Skeletal muscle tissue (tissue), 4 donors: ENCODE measurements around the gene DCBLD2. TPM values are rescaled to one million over a fixed set of nuclear protein-coding genes. Genes with fewer than 3 reads are reported as not detected.

Experiments used
- H3K27ac ChIP-seq: one replicate; pipeline ENCODE4 v1.7.0; 2013; ENCODE audit warnings: mild to moderate bottlenecking, low read depth, low read length, inconsistent platforms
- H3K27me3 ChIP-seq, 3 donors: one replicate each; pipeline ENCODE4 v1.7.0; 2013; ENCODE audit warnings: low read length in 3 of 3; ENCODE audit not compliant: control insufficient read depth in 3 of 3, insufficient read depth in 3 of 3
- H3K36me3 ChIP-seq, 3 donors: one replicate each; pipeline ENCODE4 v1.7.0; 2013; ENCODE audit warnings: low read length in 3 of 3; ENCODE audit not compliant: control insufficient read depth in 3 of 3, insufficient read depth in 3 of 3
- H3K4me1 ChIP-seq, 3 donors: one replicate each; pipeline ENCODE4 v1.7.0; 2013; ENCODE audit warnings: low read length in 3 of 3, mild to moderate bottlenecking in 3 of 3; ENCODE audit not compliant: control insufficient read depth in 3 of 3, insufficient read depth in 3 of 3
- H3K4me3 ChIP-seq, 3 donors: one replicate each; pipeline ENCODE4 v1.7.0; 2013; ENCODE audit warnings: low read length in 3 of 3
- H3K9ac ChIP-seq, 3 donors: one replicate each; pipeline ENCODE4 v1.7.0; 2013; ENCODE audit warnings: low read length in 3 of 3, mild to moderate bottlenecking in 3 of 3, moderate library complexity in 2 of 3, low read depth in 1 of 3
- H3K9me3 ChIP-seq, 3 donors: one replicate each; pipeline ENCODE4 v1.7.0; 2013; ENCODE audit warnings: low read length in 3 of 3; ENCODE audit not compliant: control insufficient read depth in 3 of 3
- total RNA-seq: library from RNA; depleted of rRNA; stranded (reverse); fragments of >200 nt; gene quantifications from one replicate; pipeline ENCODE4 v1.2.3, GENCODE V29; 2014
- donor health status: Osteomylitis.

DCBLD2 gene
- total RNA-seq, 1 donor from 2014 or later, result 21.4 TPM

GRCh38 chr3:98776140-98776493 lies 125.4 kb downstream of the DCBLD2 start:
- Histone ChIP-seq H3K4me3 (no peak overlapping the region), H3K36me3 (no peaks in the 10 kb centered on the region), H3K27me3 (no peaks in the 10 kb centered on the region), H3K9me3 (no peaks in the 10 kb centered on the region), H3K9ac (no peak overlapping the region), H3K4me1 (peaks cover 9 to 17% (median 10%) of the 10 kb centered on the region in 3 donors), H3K27ac (no peak overlapping the region)

GRCh38 chr3:98775459-98776139 lies 125.9 kb downstream of the DCBLD2 start:
- H3K27ac ChIP-seq, result no peak overlapping the region
- H3K4me1 ChIP-seq, result peaks cover 9 to 17% (median 10%) of the 10 kb centered on the region in 3 donors
- no peaks in the 10 kb centered on the region for H3K9me3 ChIP-seq
- no peaks in the 10 kb centered on the region for H3K36me3 ChIP-seq
- H3K9ac ChIP-seq, result no peak overlapping the region
- H3K4me3 ChIP-seq, result no peak overlapping the region
- no peaks in the 10 kb centered on the region for H3K27me3 ChIP-seq

GRCh38 chr3:98772022-98772421 lies 129.5 kb downstream of the DCBLD2 start:
- Histone ChIP-seq H3K27ac (no peak overlapping the region), H3K27me3 (no peaks in the 10 kb centered on the region), H3K9ac (no peak overlapping the region), H3K4me1 (peaks cover 0 to 6% (median 0%) of the 10 kb centered on the region in 3 donors), H3K9me3 (no peaks in the 10 kb centered on the region), H3K4me3 (no peak overlapping the region), H3K36me3 (no peaks in the 10 kb centered on the region)

- no peaks in the 10 kb centered on the region for H3K27me3 ChIP-seq
- peaks cover 0 to 13% (median 4%) of the 10 kb centered on the region in 3 donors for H3K4me1 ChIP-seq
- no peaks in the 10 kb centered on the region for H3K36me3 ChIP-seq
- no peak overlapping the region for H3K27ac ChIP-seq
- H3K9ac ChIP-seq, result no peak overlapping the region
- H3K9me3 ChIP-seq, result no peaks in the 10 kb centered on the region
- no peak overlapping the region for H3K4me3 ChIP-seq
Measured at GRCh38 chr3:98770261-98771039, 131.0 kb downstream of the DCBLD2 start.

GRCh38 chr3:98769448-98769847 lies 132.0 kb downstream of the DCBLD2 start:
- no peak overlapping the region for H3K27ac ChIP-seq
- H3K4me1 ChIP-seq, result peaks cover 2 to 16% (median 5%) of the 10 kb centered on the region in 3 donors
- H3K9ac ChIP-seq, result no peak overlapping the region
- no peaks in the 10 kb centered on the region for H3K27me3 ChIP-seq
- no peak overlapping the region for H3K4me3 ChIP-seq
- no peaks in the 10 kb centered on the region for H3K36me3 ChIP-seq
- no peaks in the 10 kb centered on the region for H3K9me3 ChIP-seq

- H3K4me1 ChIP-seq, result peaks cover 3 to 16% (median 5%) of the 10 kb centered on the region in 3 donors
- no peak overlapping the region for H3K9ac ChIP-seq
- no peaks in the 10 kb centered on the region for H3K9me3 ChIP-seq
- no peak overlapping the region for H3K27ac ChIP-seq
- no peaks in the 10 kb centered on the region for H3K36me3 ChIP-seq
- H3K4me3 ChIP-seq, result no peak overlapping the region
- no peaks in the 10 kb centered on the region for H3K27me3 ChIP-seq
Measured at GRCh38 chr3:98768961-98769360, 132.5 kb downstream of the DCBLD2 start.

GRCh38 chr3:98766924-98767323 lies 134.6 kb downstream of the DCBLD2 start:
- no peak overlapping the region for H3K27ac ChIP-seq
- peaks cover 7 to 24% (median 14%) of the 10 kb centered on the region in 3 donors for H3K4me1 ChIP-seq
- H3K9me3 ChIP-seq, result no peaks in the 10 kb centered on the region
- H3K27me3 ChIP-seq, result no peaks in the 10 kb centered on the region
- no peak overlapping the region for H3K4me3 ChIP-seq
- no peak overlapping the region for H3K9ac ChIP-seq
- no peaks in the 10 kb centered on the region for H3K36me3 ChIP-seq

- H3K4me3 ChIP-seq, result peak overlapping the region in 1 of 3 donors; percentile 16
- H3K27me3 ChIP-seq, result no peaks in the 10 kb centered on the region
- H3K4me1 ChIP-seq, result peaks cover 11 to 24% (median 14%) of the 10 kb centered on the region in 3 donors
- no peaks in the 10 kb centered on the region for H3K9me3 ChIP-seq
- no peak overlapping the region for H3K9ac ChIP-seq
- no peaks in the 10 kb centered on the region for H3K36me3 ChIP-seq
- no peak overlapping the region for H3K27ac ChIP-seq
Measured at GRCh38 chr3:98765721-98766120, 135.8 kb downstream of the DCBLD2 start.

GRCh38 chr3:98764472-98764884 lies 137.0 kb downstream of the DCBLD2 start:
- Histone ChIP-seq H3K27me3 (no peaks in the 10 kb centered on the region), H3K4me1 (peaks cover 11 to 21% (median 14%) of the 10 kb centered on the region in 3 donors), H3K9me3 (no peaks in the 10 kb centered on the region), H3K36me3 (no peaks in the 10 kb centered on the region), H3K9ac (no peak overlapping the region), H3K4me3 (no peak overlapping the region), H3K27ac (no peak overlapping the region)

- Histone ChIP-seq H3K27me3 (no peaks in the 10 kb centered on the region), H3K4me3 (peak overlapping the region in 1 of 3 donors; percentile 27), H3K9ac (no peak overlapping the region), H3K4me1 (peaks cover 11 to 21% (median 14%) of the 10 kb centered on the region in 3 donors), H3K36me3 (no peaks in the 10 kb centered on the region), H3K9me3 (no peaks in the 10 kb centered on the region), H3K27ac (peak overlapping the region; percentile 14)
Measured at GRCh38 chr3:98763819-98764418, 137.6 kb downstream of the DCBLD2 start.
